Erythroblast (primary cell): ENCODE measurements around the gene WASHC2C.
"Not testable (repeated sequence)": the region's sequence is repeated elsewhere in the genome, so short reads cannot be mapped to it uniquely, and the experiment has no call there.

ENCODE experiments used
- GATA1 ChIP-seq: IDR thresholded peaks from 2 replicates; pipeline ENCODE4 v1.6.1; 2011; ENCODE audit warnings: low read depth, mild to moderate bottlenecking, control low read depth, low read length, moderate library complexity
- POLR2A ChIP-seq: IDR thresholded peaks from 2 replicates; pipeline ENCODE4 v1.6.1; 2011; ENCODE audit warnings: mild to moderate bottlenecking, low read length

- TF ChIP-seq POLR2A, GATA1: not testable (repeated sequence)
These were observed 25.1 kb downstream of the WASHC2C start for GRCh38 chr10:45752210-45752609.
